ENCODE data around the gene ZNF649.
"Not testable (repeated sequence)": the region's sequence is repeated elsewhere in the genome, so short reads cannot be mapped to it uniquely, and the experiment has no call there.

The ZNF649 gene

DNA sequence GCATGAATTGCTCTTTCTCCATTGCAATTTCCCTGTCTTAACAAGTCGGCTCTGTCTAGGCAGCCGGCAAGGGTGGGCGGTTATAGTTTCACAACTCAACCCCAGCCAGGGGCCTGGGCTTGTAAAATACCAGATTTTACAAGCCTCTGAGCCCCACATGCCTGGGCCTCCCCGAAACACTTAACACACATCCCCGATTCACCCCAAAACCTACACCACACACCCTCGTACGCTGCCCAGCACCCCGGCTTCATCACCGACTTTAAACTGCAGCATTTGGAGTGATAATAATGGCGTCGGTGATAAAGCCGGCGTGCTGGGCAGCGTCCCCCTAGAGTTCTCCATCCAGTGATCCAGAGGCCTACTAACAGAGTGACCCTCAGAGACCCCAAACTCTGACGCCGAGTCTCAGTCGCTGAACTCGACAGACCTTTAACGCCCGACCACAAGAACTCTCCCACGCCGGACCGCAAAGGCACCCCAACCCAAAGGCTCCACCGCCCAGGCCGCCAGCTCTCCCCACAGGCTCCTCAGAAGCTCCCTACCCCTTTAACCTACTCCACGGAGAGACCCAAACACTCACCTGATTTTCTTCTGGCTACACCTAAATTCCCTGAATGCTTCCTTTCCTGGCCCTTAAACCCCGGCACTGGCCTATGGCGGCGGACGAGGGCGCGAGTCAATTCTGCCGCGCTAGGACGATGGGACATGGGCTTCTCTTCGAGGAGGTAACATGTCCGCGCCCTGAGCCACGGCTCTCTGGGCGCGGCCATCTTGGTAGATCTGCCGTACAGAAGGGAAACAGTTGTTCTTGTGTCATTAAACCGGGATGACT, at the start of gene ZNF649:
TSS of gene ZNF649 (minus strand) at position 687 of the 835 bp plus-strand sequence. CDS start 4,910 bp downstream, outside the sequence.
- DNase-seq, result peak; percentile 33

DNA sequence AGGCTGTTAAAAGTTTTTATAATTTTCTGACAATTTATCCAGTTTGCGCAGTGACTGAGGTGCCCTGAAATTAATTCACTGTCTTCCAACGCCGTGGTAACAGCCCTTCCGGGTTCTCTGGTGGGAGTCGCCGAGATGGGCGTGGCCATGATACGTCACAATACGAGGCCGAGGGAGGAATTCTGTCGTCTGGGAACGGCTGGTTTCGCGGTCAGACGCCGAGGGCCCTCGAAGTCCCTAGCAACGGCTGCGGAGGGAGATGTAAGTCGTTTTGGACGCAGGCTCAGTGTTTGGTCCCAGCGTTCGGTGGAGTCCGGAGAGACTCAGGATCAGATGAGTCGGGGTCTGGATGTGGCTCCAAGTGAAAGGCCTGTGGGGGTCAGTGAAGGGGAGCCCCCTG, 44.2 kb upstream of the ZNF649 start:
- DNase-seq, result no peak

DNA sequence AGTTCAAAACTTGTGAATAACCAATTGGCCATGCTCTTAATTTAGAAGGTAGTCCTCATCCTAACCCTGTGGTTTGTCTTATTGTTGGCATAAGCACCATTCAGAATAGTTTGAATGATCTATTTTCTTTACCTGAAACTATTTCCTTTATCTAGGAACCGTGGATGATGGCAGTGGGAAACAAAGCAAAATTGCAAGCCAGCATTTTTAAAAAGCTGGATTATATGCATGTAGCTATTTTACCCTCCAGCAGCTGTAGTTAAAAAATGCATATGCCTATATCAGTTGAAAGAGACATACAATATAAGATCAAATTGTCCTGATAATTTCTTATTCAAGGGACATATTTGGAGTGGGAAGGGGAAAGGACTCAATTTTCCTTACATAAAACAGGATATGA, 41.8 kb upstream of the ZNF649 start:
- no peak for DNase-seq

DNA sequence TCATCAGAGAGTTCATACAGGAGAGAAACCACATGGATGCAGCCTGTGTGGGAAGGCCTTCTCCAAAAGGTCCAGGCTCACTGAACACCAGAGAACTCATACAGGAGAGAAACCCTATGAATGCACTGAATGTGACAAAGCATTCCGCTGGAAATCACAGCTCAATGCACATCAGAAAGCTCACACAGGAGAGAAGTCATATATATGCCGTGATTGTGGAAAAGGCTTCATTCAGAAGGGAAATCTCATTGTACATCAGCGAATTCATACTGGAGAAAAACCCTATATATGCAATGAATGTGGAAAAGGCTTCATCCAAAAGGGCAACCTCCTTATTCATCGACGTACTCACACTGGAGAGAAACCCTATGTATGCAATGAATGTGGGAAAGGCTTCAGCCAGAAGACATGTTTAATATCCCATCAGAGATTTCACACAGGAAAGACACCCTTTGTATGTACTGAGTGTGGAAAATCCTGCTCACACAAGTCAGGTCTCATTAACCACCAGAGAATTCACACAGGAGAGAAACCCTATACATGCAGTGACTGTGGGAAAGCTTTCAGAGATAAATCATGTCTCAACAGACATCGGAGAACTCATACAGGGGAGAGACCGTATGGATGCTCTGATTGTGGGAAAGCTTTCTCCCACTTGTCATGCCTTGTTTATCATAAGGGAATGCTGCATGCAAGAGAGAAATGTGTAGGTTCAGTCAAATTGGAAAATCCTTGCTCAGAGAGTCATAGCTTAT, 40.2 kb upstream of the ZNF649 start:
- DNase-seq, result no peak

DNA sequence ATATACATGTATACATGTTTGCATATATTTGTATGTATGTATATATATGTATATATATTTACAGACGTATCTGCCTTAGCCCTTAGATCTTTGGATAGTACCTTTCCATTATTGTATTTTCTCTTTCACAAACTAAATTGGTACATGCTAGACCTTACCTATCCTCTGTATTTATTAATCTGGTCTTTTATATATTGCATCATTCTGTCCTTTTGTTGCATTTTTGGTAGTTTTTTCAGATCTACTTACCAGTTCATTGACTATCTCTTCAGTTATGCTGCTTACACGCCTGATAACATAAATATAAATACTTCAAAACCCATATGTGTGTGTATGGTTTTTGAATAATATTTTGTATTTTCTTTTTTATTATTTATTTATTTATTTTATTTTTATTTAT, 34.1 kb upstream of the ZNF649 start:
- no peak for DNase-seq

DNA sequence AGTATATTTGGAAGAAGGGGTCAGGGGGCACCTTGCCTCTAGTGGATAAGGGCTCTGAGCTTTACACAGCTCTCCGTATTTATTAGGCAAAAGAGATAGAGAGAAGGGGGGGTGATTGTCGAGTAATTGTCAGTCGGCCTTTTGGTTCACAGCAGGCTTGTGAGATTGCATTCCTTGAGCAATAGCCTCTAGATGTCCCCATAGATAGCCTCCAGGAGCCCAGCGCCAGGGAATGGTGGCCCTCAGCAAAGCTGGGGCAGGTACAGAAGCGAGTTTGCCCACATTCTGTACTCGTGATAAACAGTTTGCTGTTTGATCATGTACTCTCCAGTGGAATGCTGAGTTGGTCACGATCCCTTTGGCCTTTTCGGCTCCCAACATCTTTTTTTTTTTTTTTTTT, 27.1 kb upstream of the ZNF649 start:
- DNase-seq, result no peak

DNA sequence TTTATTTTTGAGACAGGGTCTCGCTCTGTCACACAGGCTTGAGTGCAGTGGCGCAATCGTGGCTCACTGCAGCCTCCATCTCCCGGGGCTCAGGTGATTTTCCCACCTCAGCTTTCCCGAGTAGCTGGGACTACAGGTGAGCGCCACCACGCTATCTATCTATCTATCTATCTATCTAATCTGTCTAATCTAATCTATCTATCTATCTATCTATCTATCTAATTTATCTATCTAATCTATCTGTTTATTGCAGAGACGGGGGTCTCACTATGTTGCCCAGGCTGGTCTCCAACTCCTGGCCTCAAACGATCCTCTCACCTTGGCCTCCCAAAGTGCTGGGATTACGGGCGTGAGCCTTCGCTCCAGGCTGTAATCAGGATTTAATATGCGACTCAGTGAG, 23.0 kb upstream of the ZNF649 start:
- DNase-seq, result no peak

DNA sequence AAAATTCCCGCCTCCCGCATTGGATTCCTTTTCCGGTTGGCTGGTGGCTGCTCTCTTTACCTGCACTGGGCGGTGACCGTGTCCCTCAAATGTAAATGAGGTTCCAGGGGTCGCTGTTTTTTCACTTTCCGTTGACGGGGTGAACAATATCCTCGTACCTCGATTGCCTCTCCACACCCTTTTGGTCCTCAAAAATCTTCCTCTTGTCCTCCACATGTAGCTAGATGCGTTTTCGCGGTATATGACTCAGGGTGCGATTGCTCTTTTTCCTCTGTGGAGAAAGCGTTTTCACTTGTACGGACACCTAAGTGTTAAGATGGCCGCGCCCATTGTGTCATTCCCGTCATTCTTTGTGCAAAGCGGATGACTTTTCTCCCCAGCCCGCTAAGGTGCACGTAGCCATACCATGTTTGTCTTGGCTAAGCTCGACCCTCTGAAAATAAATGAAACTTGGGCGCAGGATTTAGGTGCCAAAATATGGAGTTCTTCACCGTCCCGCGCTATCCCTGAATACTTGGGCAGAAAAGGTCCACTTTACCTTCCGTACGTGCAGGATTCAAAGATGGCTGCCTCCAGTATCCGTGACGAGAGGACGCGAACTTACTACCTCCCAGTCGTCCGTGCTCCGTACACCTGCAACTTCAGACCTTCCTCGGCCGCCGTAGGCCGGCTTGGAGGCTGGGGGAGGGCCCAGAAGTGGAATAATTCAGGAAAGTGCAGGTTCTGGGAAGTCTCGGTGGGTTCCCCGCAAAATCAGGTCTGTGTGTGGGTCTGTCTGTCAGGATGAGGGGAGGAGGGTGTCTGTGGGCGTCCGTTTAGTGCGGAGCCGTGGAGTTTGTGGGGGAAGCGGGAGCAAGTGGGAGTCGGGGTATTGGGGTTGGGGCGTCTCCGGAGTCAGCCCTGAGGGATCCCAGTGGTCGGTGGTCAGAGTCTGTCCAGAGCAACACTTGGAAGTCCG, 22.2 kb upstream of the ZNF649 start, which contains the start of gene ZNF613:
TSS of gene ZNF613 (plus strand) at position 689 of the 958 bp plus-strand sequence. CDS start 8,749 bp downstream, outside the sequence.
- DNase-seq, result peak; percentile 76

DNA sequence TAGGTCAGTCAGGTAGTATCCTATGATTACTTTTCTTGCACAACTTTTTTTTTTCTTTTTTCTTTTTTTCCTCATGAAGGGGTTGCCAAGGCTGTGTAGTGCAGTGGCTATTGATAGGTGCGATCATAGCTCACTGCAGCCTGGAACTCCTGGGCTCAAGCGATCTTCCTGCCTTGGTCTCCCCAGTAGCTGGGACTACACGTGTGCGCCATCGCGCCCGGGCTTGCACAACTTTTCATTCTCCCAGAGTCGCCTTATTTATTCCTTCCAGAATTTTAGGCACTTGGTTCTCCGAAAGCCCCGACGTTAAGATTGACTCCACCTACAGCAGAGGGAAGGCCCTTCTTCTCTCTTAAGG, 21.6 kb upstream of the ZNF649 start:
- DNase-seq, result no peak

DNA sequence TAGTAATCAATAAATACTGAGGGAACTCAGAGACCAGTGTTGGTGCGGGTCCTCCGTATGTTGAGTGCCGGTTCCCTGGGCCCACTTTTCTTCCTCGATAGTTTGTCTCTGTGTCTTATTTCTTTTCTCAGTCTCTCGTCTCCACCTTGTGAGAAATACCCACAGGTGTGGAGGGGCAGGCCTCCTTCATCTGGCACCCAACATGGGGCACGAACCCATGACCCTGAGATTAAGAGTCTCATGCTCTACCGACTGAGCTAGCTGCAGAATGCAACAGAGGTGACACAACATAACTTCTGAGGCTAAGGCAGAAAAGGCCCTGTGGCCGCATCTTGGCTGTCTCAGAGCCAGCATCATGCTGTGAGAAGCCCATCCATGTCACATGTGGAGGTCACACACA, 17.1 kb upstream of the ZNF649 start:
- no peak for DNase-seq

DNA sequence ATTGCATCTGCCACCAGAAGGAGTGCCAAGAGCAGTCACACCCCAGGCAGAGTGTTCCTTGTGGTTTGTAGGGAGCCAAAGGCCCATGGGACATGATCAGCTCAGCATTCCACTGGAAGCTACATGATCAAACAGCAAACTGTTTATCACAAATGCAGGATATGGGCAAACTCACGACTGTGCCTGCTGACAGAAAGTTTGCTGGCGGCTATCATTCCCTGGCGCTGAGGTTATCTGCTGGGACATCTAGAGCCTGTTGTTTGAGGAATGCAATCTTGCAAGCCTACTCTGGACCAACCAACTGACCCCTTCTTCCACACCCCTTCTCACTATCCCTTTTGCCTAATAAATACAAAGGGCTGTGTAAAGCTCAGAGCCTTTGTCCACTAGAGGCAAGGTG, 14.8 kb upstream of the ZNF649 start:
- no peak for DNase-seq

DNA sequence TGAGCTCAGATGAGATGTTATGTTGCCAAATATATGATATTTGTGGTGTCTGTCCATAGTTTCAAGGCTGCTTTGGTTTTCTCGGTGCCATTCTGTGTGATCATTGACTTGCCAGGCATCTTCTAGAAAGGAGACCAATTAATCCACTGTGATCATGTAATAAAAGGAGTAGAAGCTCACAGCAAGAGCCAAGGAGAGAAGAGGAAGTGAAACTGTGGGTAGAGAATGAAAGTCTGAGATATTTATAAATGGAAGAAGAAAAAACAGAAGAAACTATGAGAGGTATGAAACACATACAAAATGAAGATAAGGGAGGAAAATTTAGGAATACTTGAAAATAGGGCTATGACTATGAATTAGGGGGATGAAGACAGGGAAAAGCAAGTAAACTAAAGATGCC, 11.3 kb upstream of the ZNF649 start:
- no peak for DNase-seq

DNA sequence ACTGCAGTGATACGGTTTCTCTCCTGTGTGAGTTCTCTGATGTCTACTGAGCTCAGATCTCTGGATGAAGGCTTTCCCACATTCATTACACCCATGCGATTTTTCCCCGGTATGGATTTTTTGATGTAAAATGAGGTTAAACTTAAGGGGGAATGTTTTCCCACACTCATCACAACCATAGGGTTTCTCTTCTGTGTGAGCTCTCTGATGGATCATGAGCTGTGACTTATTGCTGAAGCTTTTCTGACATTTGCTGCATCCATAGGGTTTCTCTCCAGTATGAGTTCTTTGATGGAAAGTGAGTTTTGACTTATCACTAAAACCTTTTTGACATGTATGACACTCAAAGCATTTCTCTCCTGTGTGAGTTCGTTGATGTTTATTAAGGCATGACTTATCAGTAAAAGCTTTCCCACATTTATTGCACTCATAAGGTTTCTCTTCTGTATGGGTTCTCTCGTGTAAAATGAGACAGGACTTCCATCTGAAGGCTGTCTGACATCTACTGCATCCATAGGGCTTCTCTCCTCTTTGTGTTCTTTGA, 10.6 kb upstream of the ZNF649 start:
- DNase-seq, result no peak

DNA sequence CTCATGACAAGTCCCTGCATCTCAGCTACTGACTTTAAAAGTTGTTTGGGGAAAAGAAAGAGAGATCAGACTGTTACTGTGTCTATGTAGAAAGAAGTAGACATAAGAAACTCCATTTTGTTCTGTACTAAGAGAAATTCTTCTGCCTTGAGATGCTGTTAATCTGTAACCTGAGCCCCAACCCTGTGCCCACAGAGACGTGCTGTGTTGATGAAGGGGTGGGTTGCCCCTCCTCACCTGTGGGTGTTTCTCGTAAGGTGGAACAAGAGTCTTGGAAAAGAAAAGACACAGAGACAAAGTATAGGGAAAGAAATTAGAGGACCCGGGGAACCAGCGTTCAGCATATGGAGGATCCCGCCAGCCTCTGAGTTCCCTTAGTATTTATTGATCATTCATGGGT, 3.2 kb upstream of the ZNF649 start:
- DNase-seq, result not testable (repeated sequence)

DNA sequence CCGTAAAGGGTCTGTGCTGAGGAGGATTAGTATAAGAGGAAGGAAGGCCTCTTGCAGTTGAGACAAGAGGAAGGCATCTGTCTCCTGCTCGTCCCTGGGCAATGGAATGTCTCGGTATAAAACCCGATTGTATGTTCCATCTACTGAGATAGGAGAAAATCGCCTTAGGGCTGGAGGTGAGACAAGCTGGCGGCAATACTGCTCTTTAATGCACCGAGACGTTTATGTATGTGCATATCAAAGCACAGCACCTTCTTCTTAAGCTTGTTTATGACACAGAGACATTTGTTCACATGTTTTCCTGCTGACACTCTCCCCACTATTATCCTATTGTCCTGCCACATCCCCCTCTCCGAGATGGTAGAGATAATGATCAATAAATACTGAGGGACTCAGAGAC, 1.3 kb upstream of the ZNF649 start:
- DNase-seq, result not testable (repeated sequence)

DNA sequence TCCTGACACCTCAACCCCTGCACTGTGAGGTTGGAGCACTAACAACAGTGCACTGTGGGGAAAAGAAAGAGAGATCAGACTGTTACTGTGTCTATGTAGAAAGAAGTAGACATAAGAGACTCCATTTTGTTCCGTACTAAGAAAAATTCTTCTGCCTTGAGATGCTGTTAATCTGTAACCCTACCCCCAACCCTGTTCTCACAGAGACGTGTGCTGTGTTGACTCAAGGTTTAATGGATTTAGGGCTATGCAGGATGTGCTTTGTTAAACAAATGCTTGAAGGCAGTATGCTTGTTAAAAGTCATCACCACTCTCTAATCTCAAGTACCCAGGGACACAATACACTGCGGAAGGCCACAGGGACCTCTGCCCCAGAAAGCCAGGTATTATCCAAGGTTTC, 822 bp upstream of the ZNF649 start:
- not testable (repeated sequence) for DNase-seq

DNA sequence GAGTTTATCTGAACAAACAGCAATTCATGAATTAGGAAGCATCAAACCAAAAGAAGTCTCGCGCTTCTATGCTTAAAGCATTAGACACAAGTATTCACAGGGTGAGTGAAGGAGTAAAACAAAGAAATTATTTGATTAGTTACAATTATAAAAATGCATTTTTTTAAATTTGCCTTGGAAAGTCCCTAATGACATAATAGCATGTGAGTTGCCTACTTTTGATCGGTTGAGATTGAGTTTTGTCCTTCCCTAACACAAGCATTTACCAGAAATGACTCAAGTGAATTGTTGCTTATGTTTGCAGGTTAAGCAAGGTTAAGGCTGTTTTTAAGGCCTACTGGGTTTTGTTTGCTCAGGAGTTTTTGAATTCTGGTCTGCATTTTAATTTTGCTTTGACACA, 389 bp upstream of the ZNF649 start:
- DNase-seq, result no peak

DNA sequence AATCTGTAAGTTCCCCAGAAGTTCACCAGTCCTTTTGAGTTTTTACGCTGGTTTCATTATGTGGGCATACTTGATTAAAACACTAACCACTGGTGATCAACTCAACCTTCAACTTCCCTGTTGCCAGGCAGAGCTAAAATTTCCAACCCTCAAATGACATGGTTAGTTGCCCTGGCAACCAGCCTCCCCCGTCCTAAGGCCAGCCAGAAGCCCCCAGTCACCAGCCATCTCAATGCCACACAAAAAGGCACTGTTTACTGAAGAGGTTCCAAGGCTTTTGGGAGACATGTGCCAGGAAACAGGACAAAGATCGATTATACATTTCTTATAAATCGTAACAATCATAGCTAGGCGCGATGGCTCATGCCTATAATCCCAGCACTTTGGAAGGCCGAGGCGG, 1.6 kb downstream of the ZNF649 start:
- DNase-seq, result no peak

DNA sequence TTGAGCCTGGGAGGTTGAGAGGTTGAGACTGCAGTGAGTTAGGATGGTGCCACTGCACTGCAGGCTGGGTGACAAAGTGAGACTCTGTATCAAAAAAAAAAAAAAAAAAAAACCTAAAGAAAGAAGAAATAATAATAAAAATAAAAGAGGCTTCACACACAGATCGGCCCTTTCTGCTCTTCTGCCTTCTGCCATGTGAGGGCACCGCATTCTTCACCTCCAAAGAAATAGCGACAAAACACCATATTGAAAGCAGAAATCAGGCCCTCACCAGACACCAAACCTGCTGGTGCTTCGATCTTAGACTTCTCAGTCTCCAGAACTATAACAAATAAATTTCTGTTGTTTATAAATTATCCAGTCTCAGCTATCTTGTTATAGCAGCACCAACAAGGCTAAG, 3.0 kb downstream of the ZNF649 start:
- DNase-seq, result no peak

DNA sequence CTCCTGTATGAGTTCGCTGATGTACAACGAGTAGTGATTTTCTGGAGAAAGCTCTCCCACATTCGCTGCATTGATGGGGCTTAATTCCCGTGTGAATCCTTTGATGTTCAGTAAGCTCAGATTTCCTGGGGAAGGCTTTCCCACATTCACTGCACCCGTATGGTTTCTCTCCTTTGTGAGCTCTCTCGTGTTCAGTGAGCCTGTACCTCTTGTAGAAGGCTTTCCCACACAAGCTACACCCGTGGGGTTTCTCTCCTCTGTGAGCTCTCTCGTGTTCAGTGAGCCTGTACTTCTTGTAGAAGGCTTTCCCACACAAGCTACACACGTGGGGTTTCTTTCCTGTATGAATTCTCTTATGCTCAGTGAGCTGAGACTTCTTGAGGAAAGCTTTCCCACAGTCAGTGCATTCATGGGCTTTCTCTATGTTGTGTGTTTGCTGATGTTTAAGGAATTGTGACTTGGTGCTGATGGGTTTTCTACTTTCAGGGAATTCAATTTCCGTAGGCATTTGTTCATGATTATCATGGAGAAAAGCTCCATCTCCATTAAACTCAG, 13.5 kb downstream of the ZNF649 start:
- DNase-seq, result no peak

DNA sequence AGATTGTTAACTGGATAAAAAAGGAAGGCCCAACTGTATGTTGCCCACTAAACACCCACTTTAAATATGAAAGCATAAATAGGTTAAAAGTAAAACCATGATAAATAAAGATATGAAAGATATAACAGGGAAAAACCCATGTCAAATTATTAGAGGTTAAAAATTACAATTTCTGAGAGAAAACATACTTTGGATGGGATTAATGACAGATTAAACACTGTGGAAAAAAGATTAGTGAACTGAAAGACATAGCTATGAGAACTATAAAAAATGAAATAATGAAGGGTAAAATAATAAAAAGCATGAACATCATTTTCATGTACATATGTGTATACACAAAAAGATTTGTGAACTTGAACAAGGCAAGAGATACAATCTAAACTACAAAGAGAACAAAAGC, 14.9 kb downstream of the ZNF649 start:
- no peak for DNase-seq
